ENCODE measurements around the gene CNOT6L.

Gene CNOT6L

DNA sequence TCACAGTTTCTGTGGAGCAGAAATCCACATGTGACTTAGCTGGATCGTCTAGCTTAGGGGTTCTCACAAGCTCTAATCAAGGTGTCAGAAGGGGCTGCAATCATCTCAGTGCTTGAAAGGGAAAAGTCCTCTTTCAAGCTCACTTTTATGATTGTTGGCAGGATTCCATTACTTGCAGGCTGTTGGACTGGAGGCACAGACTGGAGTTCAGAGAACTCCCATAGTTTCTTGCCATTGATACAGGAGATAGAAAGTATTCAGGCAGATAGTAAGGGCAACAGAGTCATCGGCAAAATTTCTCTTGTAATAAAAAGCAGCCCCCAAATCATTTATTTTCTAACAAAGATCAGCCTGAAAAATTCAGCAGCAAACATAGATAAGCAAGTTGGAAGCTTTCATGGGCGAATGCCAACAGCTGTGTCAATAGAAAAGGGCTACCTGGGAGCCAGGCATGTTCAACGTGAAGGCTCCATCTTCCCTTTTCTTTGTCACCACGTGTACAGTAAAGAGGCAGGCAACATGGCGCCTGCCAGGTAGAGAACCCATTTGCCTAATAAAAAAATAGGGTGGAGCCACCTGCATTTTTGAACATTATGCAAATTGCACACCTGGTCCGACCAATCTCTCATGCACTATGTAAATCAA, 149.1 kb downstream of the CNOT6L start:
- H2AFZ ChIP-seq (ENCODE audit: low read depth, low read length) = peak overlapping the region; percentile 22
- no peaks in the 10 kb centered on the region for H3K27me3 ChIP-seq (ENCODE audit: insufficient read depth, low read length)
- peaks cover 9% of the 10 kb centered on the region for H3K4me1 ChIP-seq (ENCODE audit: insufficient read depth, low read length)
- H3K4me3 ChIP-seq (ENCODE audit: low read length) = no peak overlapping the region
- no peaks in the 10 kb centered on the region for H3K36me3 ChIP-seq (ENCODE audit: insufficient read depth, low read length)
- H3K9me3 ChIP-seq (ENCODE audit: low read length) = no peaks in the 10 kb centered on the region

- no peaks in the 10 kb centered on the region for H3K36me3 ChIP-seq (ENCODE audit: insufficient read depth, low read length)
- no peaks in the 10 kb centered on the region for H3K27me3 ChIP-seq (ENCODE audit: insufficient read depth, low read length)
- H2AFZ ChIP-seq (ENCODE audit: low read depth, low read length) = no peak overlapping the region
- no peaks in the 10 kb centered on the region for H3K9me3 ChIP-seq (ENCODE audit: low read length)
- peaks cover under 1% of the 10 kb centered on the region for H3K4me1 ChIP-seq (ENCODE audit: insufficient read depth, low read length)
- no peak overlapping the region for H3K4me3 ChIP-seq (ENCODE audit: low read length)
Measured at GRCh38 chr4:77665381-77666069, 153.6 kb downstream of the CNOT6L start.

All from neuron (in vitro differentiated cells).